HG03139 (cell line): ENCODE measurements around the gene ABCB1.
A peak's percentile ranks its signal among the peaks of the same experiment; 100 is the strongest.
"Not testable (repeated sequence)": the region's sequence is repeated elsewhere in the genome, so short reads cannot be mapped to it uniquely, and the experiment has no call there.

ENCODE experiments used
- ATAC-seq: cut with Tn5 transposase; IDR thresholded peaks from one replicate; pipeline ENCODE4 v1.9.1; 2021; ENCODE audit not compliant: unreplicated experiment

The ABCB1 gene

GRCh38 chr7:87580636-87581035 is 20.0 kb downstream of the ABCB1 start:
- ATAC-seq, result no peak

GRCh38 chr7:87575521-87575920 is 25.2 kb downstream of the ABCB1 start:
- no peak for ATAC-seq

GRCh38 chr7:87574630-87575029 is 26.1 kb downstream of the ABCB1 start:
- no peak for ATAC-seq

- ATAC-seq, result not testable (repeated sequence)
Measured at GRCh38 chr7:87572513-87572912, 28.2 kb downstream of the ABCB1 start.

GRCh38 chr7:87570178-87570577 is 30.5 kb downstream of the ABCB1 start:
- ATAC-seq, result no peak

GRCh38 chr7:87567052-87567451 is 33.6 kb downstream of the ABCB1 start:
- no peak for ATAC-seq

GRCh38 chr7:87566311-87566900 is 34.3 kb downstream of the ABCB1 start:
- no peak for ATAC-seq

- ATAC-seq, result no peak
Measured at GRCh38 chr7:87565877-87566276, 34.8 kb downstream of the ABCB1 start.

GRCh38 chr7:87564296-87564963 is 36.3 kb downstream of the ABCB1 start:
- peak; percentile 94 for ATAC-seq

- no peak for ATAC-seq
Measured at GRCh38 chr7:87561702-87562101, 39.0 kb downstream of the ABCB1 start.

- ATAC-seq, result no peak
Measured at GRCh38 chr7:87561102-87561501, 39.6 kb downstream of the ABCB1 start.

GRCh38 chr7:87552351-87552900 is 48.3 kb downstream of the ABCB1 start:
- ATAC-seq, result no peak

- no peak for ATAC-seq
Measured at GRCh38 chr7:87548123-87548919, 52.4 kb downstream of the ABCB1 start.

GRCh38 chr7:87545760-87546159 is 54.9 kb downstream of the ABCB1 start:
- no peak for ATAC-seq

- ATAC-seq, result no peak
Measured at GRCh38 chr7:87543623-87544022, 57.1 kb downstream of the ABCB1 start.

- no peak for ATAC-seq
Measured at GRCh38 chr7:87541648-87542047, 59.0 kb downstream of the ABCB1 start.

GRCh38 chr7:87538052-87538451 is 62.6 kb downstream of the ABCB1 start:
- ATAC-seq, result no peak

GRCh38 chr7:87534072-87534471 is 66.6 kb downstream of the ABCB1 start:
- ATAC-seq, result no peak

GRCh38 chr7:87530126-87530525 is 70.6 kb downstream of the ABCB1 start:
- ATAC-seq, result no peak

GRCh38 chr7:87528730-87529129 is 72.0 kb downstream of the ABCB1 start:
- no peak for ATAC-seq

GRCh38 chr7:87518735-87519134 is 81.9 kb downstream of the ABCB1 start:
- no peak for ATAC-seq

GRCh38 chr7:87517891-87518290 is 82.8 kb downstream of the ABCB1 start:
- ATAC-seq, result no peak
